ENCODE measurements around the gene AGAP3. TPM values are rescaled to one million over a fixed set of nuclear protein-coding genes. Genes with fewer than 3 reads are reported as not detected.

Gene AGAP3
- total RNA-seq, 1 donor from 2014 or later = 156 TPM

DNA sequence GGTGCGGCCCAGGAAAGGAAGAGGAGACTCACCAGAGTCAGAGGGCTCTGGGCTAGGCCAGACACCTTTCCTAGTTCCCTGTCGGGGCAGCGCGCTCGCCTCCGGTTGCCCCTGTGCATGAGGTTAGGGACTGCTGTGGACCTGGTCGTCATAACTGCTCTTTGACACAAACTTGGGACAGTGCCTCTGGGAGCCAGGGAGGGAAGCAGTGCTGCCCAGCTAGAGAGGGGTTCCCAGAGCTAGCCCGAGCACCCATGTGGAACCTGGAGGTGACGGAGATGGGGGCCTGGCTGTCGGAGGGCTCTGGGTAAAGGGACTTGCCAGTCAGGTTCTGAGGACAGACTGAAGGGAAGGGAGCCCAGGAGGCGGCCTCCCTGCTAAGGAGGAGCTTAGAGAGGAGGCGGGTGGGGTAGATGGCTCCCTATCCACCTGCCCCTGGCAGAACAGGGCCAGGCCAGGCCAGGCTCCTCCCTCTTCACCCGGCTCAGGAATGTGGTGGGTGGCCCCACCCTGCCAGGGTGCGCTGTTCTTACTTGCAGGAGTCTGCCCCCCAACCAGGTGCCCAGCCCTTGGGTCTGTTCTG lies 29.7 kb downstream of the AGAP3 start:
- peaks cover 30% of the 10 kb centered on the region for H3K4me1 ChIP-seq (ENCODE audit: insufficient read depth, low read length)
- H3K79me2 ChIP-seq (ENCODE audit: insufficient read depth, low read length) = peaks cover 59% of the 10 kb centered on the region
- H2AFZ ChIP-seq (ENCODE audit: low read depth, low read length) = no peak overlapping the region
- no peak for DNase-seq (ENCODE audit: low read depth)
- no peaks in the 10 kb centered on the region for H3K36me3 ChIP-seq (ENCODE audit: insufficient read depth, low read length)
- no peak overlapping the region for H3K27ac ChIP-seq (ENCODE audit: low read depth, low read length)
- H3K9me3 ChIP-seq (ENCODE audit: insufficient read depth, low read depth, low read length) = no peaks in the 10 kb centered on the region
- Mint-ChIP-seq H3K9me3 (ENCODE audit: unreplicated experiment) (no peaks in the 10 kb centered on the region), H3K4me1 (ENCODE audit: low read depth, unreplicated experiment) (peaks cover 29% of the 10 kb centered on the region), H3K36me3 (ENCODE audit: low read depth, unreplicated experiment) (peaks cover 12% of the 10 kb centered on the region), H3K4me3 (ENCODE audit: unreplicated experiment) (peak overlapping the region; percentile 86), H3K27ac (ENCODE audit: unreplicated experiment) (peak overlapping the region; percentile 81), H3K27me3 (ENCODE audit: low read depth, unreplicated experiment) (no peaks in the 10 kb centered on the region)
- TF ChIP-seq EZH2 (IDR thresholded peaks at IDR 0.05; ENCODE audit: insufficient read depth, low read length) = no peak
- TF ChIP-seq, protein P1, sequence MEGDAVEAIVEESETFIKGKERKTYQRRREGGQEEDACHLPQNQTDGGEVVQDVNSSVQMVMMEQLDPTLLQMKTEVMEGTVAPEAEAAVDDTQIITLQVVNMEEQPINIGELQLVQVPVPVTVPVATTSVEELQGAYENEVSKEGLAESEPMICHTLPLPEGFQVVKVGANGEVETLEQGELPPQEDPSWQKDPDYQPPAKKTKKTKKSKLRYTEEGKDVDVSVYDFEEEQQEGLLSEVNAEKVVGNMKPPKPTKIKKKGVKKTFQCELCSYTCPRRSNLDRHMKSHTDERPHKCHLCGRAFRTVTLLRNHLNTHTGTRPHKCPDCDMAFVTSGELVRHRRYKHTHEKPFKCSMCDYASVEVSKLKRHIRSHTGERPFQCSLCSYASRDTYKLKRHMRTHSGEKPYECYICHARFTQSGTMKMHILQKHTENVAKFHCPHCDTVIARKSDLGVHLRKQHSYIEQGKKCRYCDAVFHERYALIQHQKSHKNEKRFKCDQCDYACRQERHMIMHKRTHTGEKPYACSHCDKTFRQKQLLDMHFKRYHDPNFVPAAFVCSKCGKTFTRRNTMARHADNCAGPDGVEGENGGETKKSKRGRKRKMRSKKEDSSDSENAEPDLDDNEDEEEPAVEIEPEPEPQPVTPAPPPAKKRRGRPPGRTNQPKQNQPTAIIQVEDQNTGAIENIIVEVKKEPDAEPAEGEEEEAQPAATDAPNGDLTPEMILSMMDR (IDR thresholded peaks at IDR 0.05; ENCODE audit: insufficient read depth, low read depth, low read length) = no peak
- no peaks in the 10 kb centered on the region for H3K27me3 ChIP-seq (ENCODE audit: insufficient read depth, low read length)
- FAIRE-seq = no peak
- peaks cover 78% of the 10 kb centered on the region for H4K20me1 ChIP-seq (ENCODE audit: insufficient read depth, low read length)
- peak overlapping the region; percentile 5 for H3K9ac ChIP-seq (ENCODE audit: low read length)
- H3K4me3 ChIP-seq (ENCODE audit: insufficient read depth, low read depth, low read length) = peak overlapping the region; percentile 44
- peak overlapping the region; percentile 79 for H3K4me2 ChIP-seq (ENCODE audit: low read length)

DNA sequence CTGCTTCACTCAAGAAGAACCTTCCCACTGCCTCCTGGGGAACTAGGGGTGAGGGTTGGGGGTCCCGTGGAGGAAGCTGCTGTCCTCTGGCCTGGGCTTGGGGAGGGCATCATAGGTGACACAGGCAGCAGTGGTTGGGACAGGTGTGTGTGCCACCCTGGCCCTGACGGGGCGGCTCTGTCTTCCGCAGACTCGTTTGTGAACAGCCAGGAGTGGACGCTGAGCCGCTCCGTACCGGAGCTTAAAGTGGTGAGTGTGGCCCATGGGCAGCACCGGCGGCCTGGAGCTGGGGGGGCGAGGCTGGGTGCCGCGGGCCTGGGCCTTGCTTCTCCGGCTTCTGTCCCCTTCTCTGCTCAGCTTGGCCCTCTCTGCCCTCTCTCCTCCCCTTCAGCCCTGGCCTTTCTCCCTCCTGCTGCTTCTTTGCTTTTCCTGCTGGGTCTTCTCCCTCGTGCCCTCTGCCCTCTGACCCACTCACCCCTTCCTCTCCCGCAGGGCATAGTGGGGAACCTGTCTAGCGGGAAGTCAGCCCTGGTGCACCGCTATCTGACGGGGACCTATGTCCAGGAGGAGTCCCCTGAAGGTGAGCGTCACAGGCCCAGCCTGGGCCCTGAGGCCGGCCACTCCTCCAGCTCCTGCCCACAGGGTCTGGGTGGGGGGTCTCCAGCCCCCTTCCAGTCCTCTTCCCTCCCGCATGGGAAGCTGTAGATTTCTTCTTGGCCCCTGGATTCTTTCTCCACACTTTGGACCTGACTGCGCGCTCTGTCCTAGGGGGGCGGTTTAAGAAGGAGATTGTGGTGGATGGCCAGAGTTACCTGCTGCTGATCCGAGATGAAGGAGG lies 30.5 kb downstream of the AGAP3 start:
- TF ChIP-seq EZH2 (IDR thresholded peaks at IDR 0.05; ENCODE audit: insufficient read depth, low read length) = no peak
- TF ChIP-seq, protein P1 (IDR thresholded peaks at IDR 0.05; ENCODE audit: insufficient read depth, low read depth, low read length) = no peak
- H2AFZ ChIP-seq (ENCODE audit: low read depth, low read length) = no peak overlapping the region
- FAIRE-seq (no peak), DNase-seq (ENCODE audit: low read depth) (no peak)
- peak overlapping the region; percentile 41 for H3K27ac Mint-ChIP-seq (ENCODE audit: unreplicated experiment)
- peaks cover 78% of the 10 kb centered on the region for H4K20me1 ChIP-seq (ENCODE audit: insufficient read depth, low read length)
- no peak overlapping the region for H3K4me3 ChIP-seq (ENCODE audit: insufficient read depth, low read depth, low read length)
- H3K4me3 Mint-ChIP-seq (ENCODE audit: unreplicated experiment) = peak overlapping the region; percentile 57
- no peak overlapping the region for H3K27ac ChIP-seq (ENCODE audit: low read depth, low read length)
- H3K9me3 ChIP-seq (ENCODE audit: insufficient read depth, low read depth, low read length) = no peaks in the 10 kb centered on the region
- peaks cover 26% of the 10 kb centered on the region for H3K4me1 Mint-ChIP-seq (ENCODE audit: low read depth, unreplicated experiment)
- H3K9ac ChIP-seq (ENCODE audit: low read length) = no peak overlapping the region
- peaks cover 50% of the 10 kb centered on the region for H3K79me2 ChIP-seq (ENCODE audit: insufficient read depth, low read length)
- peak overlapping the region; percentile 79 for H3K4me2 ChIP-seq (ENCODE audit: low read length)
- H3K27me3 Mint-ChIP-seq (ENCODE audit: low read depth, unreplicated experiment) = no peaks in the 10 kb centered on the region
- no peaks in the 10 kb centered on the region for H3K36me3 ChIP-seq (ENCODE audit: insufficient read depth, low read length)
- no peaks in the 10 kb centered on the region for H3K27me3 ChIP-seq (ENCODE audit: insufficient read depth, low read length)
- H3K4me1 ChIP-seq (ENCODE audit: insufficient read depth, low read length) = peaks cover 30% of the 10 kb centered on the region
- no peaks in the 10 kb centered on the region for H3K9me3 Mint-ChIP-seq (ENCODE audit: unreplicated experiment)
- peaks cover 19% of the 10 kb centered on the region for H3K36me3 Mint-ChIP-seq (ENCODE audit: low read depth, unreplicated experiment)

All from astrocyte (in vitro differentiated cells and primary cell).